ENCODE results near the gene AGBL1.

DNA sequence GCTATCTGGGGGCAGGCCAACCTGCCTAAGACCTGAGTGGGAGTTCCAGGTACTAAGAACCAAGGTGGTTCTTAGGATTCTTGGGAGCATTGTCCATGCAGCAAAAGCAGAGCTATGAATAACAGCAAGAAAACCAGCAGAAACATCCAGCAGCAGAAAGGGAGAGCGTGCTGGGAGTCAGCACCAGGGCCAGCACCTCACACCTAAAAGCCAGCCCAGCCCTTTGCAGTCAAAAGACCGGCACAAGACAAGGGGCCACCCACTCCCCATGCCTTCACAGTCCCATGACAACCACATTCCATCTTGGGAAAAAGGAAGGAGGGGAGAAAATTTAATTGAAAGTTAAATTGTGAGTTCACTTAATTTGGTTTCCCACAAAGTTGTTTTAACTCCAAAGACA, 364.9 kb downstream of the AGBL1 start:
- TF ChIP-seq, protein P1, sequence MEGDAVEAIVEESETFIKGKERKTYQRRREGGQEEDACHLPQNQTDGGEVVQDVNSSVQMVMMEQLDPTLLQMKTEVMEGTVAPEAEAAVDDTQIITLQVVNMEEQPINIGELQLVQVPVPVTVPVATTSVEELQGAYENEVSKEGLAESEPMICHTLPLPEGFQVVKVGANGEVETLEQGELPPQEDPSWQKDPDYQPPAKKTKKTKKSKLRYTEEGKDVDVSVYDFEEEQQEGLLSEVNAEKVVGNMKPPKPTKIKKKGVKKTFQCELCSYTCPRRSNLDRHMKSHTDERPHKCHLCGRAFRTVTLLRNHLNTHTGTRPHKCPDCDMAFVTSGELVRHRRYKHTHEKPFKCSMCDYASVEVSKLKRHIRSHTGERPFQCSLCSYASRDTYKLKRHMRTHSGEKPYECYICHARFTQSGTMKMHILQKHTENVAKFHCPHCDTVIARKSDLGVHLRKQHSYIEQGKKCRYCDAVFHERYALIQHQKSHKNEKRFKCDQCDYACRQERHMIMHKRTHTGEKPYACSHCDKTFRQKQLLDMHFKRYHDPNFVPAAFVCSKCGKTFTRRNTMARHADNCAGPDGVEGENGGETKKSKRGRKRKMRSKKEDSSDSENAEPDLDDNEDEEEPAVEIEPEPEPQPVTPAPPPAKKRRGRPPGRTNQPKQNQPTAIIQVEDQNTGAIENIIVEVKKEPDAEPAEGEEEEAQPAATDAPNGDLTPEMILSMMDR (IDR thresholded peaks at IDR 0.05; ENCODE audit: insufficient read depth, low read length): no peak
- TF ChIP-seq GABPA (IDR thresholded peaks at IDR 0.05; ENCODE audit: low read depth): no peak
- peak; percentile 85 for TF ChIP-seq REST (IDR thresholded peaks at IDR 0.05; ENCODE audit: insufficient replicate concordance, low read depth)
- TF ChIP-seq POLR2AphosphoS5 (IDR thresholded peaks at IDR 0.05; ENCODE audit: low read depth): no peak
- no peak for TF ChIP-seq SPI1 (IDR thresholded peaks at IDR 0.05; ENCODE audit: borderline replicate concordance, low read depth)

Data from HL-60 (cell line).